OCI-LY1 (cell line): ENCODE data around the gene ZMYND10.

Experiments used
- EZH2 ChIP-seq: fragments of 200-600 bp; sonication (generic), shearing (Covaris generic); IDR thresholded peaks from 2 replicates; pipeline ENCODE4 v1.8.0; 2017; ENCODE audit warnings: borderline replicate concordance, mixed run types, mild to moderate bottlenecking, antibody characterized with exemption, low read length, moderate library complexity, mixed read lengths
- TF ChIP-seq, protein P1 (sequence below): fragments of 200-600 bp; sonication (generic), shearing (Covaris generic); IDR thresholded peaks from 2 replicates; pipeline ENCODE4 v1.5.1; 2017; ENCODE audit warnings: mild to moderate bottlenecking, antibody characterized with exemption, low read length, moderate library complexity, mixed read lengths

DNA sequence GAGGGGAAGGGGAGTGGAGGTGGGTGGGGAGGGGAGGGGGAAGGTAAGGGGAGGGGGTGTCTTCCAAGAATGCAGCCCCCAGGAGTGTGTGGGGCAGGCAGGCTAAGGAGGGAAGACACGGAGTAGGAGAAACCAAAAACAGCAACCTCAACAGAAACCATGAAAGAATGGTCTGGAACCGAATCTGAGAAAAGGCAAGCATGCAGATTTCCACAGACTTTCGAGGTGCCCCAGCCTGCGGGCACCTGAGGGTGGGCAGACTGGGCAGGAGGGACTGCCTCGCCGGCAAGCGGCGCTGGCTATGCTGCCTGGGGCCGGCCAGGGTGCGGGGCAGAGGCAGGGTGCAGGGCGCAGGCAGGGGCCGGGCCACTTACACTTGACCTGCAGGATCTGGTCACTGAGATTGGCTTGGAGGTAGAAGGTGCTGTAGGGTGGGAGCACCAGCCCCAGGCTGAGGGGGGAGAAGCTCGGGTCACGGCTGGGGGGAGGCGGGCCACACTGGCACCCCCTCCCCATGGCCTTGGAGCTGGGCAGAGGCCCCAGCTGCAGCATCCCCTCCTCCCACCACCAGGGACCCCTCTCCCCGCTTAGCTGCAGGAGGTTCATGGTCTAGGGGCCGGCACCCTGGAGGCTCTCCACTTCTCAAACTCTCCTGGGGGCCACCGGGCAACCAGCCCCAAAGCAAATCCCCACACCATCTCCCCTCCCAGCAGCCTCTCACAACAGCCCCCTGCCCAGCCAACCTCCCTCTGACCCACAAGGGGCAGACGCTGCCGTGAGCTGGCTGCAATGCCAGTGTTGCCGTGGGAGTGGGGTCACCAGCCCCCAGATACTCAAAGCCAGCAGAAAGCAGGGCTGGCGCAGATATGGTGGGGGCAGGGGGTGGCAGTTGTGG lies 29.1 kb upstream of the ZMYND10 start:
- TF ChIP-seq, protein P1, sequence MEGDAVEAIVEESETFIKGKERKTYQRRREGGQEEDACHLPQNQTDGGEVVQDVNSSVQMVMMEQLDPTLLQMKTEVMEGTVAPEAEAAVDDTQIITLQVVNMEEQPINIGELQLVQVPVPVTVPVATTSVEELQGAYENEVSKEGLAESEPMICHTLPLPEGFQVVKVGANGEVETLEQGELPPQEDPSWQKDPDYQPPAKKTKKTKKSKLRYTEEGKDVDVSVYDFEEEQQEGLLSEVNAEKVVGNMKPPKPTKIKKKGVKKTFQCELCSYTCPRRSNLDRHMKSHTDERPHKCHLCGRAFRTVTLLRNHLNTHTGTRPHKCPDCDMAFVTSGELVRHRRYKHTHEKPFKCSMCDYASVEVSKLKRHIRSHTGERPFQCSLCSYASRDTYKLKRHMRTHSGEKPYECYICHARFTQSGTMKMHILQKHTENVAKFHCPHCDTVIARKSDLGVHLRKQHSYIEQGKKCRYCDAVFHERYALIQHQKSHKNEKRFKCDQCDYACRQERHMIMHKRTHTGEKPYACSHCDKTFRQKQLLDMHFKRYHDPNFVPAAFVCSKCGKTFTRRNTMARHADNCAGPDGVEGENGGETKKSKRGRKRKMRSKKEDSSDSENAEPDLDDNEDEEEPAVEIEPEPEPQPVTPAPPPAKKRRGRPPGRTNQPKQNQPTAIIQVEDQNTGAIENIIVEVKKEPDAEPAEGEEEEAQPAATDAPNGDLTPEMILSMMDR = no peak
- no peak for TF ChIP-seq EZH2
